Left ventricle myocardium inferior (tissue), 1 donor: ENCODE data around the gene DBP. TPM values are rescaled to one million over a fixed set of nuclear protein-coding genes. Genes with fewer than 3 reads are reported as not detected.

Experiments
- DNase-seq: peaks from one replicate; pipeline ENCODE4 v3.0.0-alpha.2; 2020
- H3K27ac ChIP-seq: fragments of 200-600 bp; replicated peaks from 2 replicates; pipeline ENCODE4 v1.8.0; 2021
- H3K27me3 ChIP-seq: fragments of 200-600 bp; 2 replicates; pipeline ENCODE4 v1.8.0; 2021; ENCODE audit warnings: low read depth
- H3K36me3 ChIP-seq: fragments of 200-600 bp; 2 replicates; pipeline ENCODE4 v1.8.0; 2021
- H3K4me1 ChIP-seq: fragments of 200-600 bp; 2 replicates; pipeline ENCODE4 v1.8.0; 2021
- H3K4me3 ChIP-seq: fragments of 200-600 bp; 2 replicates; pipeline ENCODE4 v1.8.0; 2021; ENCODE audit warnings: mild to moderate bottlenecking, moderate library complexity
- H3K9me3 ChIP-seq: fragments of 200-600 bp; replicated peaks from 2 replicates; pipeline ENCODE4 v1.8.0; 2021
- CTCF ChIP-seq: fragments of 200-600 bp; IDR thresholded peaks from 2 replicates; pipeline ENCODE4 v1.8.0; 2021; ENCODE audit warnings: antibody characterized with exemption, mild to moderate bottlenecking, borderline replicate concordance
- intact Hi-C: fragments of 100-400 bp; cut with micrococcal nuclease; formaldehyde crosslinking; loops from one replicate; pipeline ENCODE4 v1.11.0; 2022
- total RNA-seq: library from RNA; stranded (reverse); fragmentation: NEBNext Ultra II Directional; extraction: Animal tissue kit (Norgen Biotek cat#: 25700); gene quantifications from one replicate; pipeline ENCODE4 v1.2.1, GENCODE V29; 2021
- donor health status: DM: no; HTN: yes; CAD: no; lungs with severe emphysema.

DBP gene
- total RNA-seq, 1 donor from 2014 or later: 7.9 TPM

- Histone ChIP-seq H3K4me3 (no peak overlapping the region), H3K27ac (no peak overlapping the region), H3K36me3 (no peaks in the 10 kb centered on the region), H3K27me3 (no peaks in the 10 kb centered on the region), H3K9me3 (no peaks in the 10 kb centered on the region), H3K4me1 (peaks cover 9% of the 10 kb centered on the region)
- intact Hi-C loops: no loop called here
- no peak for DNase-seq
- no peak for TF ChIP-seq CTCF
Observed at GRCh38 chr19:48674216-48674809, 37.1 kb upstream of the DBP start.

GRCh38 chr19:48673436-48674100, 36.4 kb upstream of the DBP start:
- intact Hi-C loops: no loop called here
- H3K4me1 ChIP-seq: peaks cover 9% of the 10 kb centered on the region

GRCh38 chr19:48672994-48673393, 35.8 kb upstream of the DBP start, which contains the start of gene NTN5:
Gene NTN5, minus strand, starts transcription at chr19:48673017. Its CDS starts 2,031 bp downstream, at chr19:48670986.
- no peak for TF ChIP-seq CTCF
- no peak for DNase-seq
- no peaks in the 10 kb centered on the region for H3K27me3 ChIP-seq
- peaks cover 9% of the 10 kb centered on the region for H3K4me1 ChIP-seq
- H3K4me3 ChIP-seq: no peak within 1 kb of the TSS
- intact Hi-C loops: no loop called here
- no peak within 1 kb of the TSS for H3K27ac ChIP-seq
- H3K9me3 ChIP-seq: no peaks in the 10 kb centered on the region
- H3K36me3 ChIP-seq: no peaks in the 10 kb centered on the region

More at GRCh38 chr19:48673436-48674100, 36.4 kb upstream of the DBP start:
- no peak for TF ChIP-seq CTCF
- no peak for DNase-seq
- Histone ChIP-seq H3K9me3 (no peaks in the 10 kb centered on the region), H3K36me3 (no peaks in the 10 kb centered on the region), H3K27ac (no peak overlapping the region), H3K4me3 (no peak overlapping the region), H3K27me3 (no peaks in the 10 kb centered on the region)

- intact Hi-C loops: no loop called here
Observed at GRCh38 chr19:48671446-48671995, 34.3 kb upstream of the DBP start.

More at GRCh38 chr19:48671446-48671995, 34.3 kb upstream of the DBP start:
- no peaks in the 10 kb centered on the region for H3K36me3 ChIP-seq
- no peaks in the 10 kb centered on the region for H3K27me3 ChIP-seq
- no peak overlapping the region for H3K27ac ChIP-seq
- peaks cover 9% of the 10 kb centered on the region for H3K4me1 ChIP-seq
- no peak for DNase-seq
- H3K4me3 ChIP-seq: no peak overlapping the region
- TF ChIP-seq CTCF: no peak
- no peaks in the 10 kb centered on the region for H3K9me3 ChIP-seq
